Right lobe of liver (tissue), 4 donors: Measurements from ENCODE around the gene ANKK1.

Experiments used
- POLR2A ChIP-seq: fragments of 450-650 bp; IDR thresholded peaks from one replicate; pipeline ENCODE4 v1.6.1; 2017; ENCODE audit warnings: antibody characterized with exemption, mild to moderate bottlenecking
- TF ChIP-seq, protein P1 (sequence below), 4 donors: fragments of 200-600 bp in 3 of 4; fragments of 450-650 bp in 1 of 4; IDR thresholded peaks; one replicate each; pipeline versions ENCODE4 v1.5.1 to v1.8.0; 2016 to 2022; ENCODE audit warnings: antibody characterized with exemption in 4 of 4, mild to moderate bottlenecking in 2 of 4
- donor health status: DM: no; HTN: no; CAD: no.
- donor health status: DM: no; HTN: no; CAD: no.
- donor health status: DM: no; HTN: yes; CAD: no.

DNA sequence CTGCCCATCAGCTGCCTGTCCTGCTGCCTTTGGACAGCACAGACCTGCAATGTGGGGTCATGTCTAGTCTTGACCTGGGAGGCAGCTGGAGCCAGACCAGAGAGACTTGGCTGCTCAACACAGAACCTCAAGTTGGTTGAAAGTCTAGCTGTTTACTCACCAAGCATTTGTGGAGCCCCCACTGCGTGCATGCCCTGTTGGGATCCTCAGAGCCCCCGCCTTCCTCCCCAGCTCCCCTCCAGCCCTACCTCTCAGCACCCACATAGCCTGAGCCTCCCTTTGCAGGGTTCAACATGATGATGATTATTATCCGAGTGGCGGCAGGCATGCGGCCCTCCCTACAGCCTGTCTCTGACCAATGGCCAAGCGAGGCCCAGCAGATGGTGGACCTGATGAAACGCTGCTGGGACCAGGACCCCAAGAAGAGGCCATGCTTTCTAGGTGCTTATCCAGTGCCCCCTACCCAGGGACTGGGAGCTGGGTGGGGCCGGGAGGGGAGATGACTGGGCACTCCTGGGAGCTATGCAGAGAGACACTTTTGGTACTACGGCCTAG is 8.3 kb downstream of the ANKK1 start:
- TF ChIP-seq, protein P1, sequence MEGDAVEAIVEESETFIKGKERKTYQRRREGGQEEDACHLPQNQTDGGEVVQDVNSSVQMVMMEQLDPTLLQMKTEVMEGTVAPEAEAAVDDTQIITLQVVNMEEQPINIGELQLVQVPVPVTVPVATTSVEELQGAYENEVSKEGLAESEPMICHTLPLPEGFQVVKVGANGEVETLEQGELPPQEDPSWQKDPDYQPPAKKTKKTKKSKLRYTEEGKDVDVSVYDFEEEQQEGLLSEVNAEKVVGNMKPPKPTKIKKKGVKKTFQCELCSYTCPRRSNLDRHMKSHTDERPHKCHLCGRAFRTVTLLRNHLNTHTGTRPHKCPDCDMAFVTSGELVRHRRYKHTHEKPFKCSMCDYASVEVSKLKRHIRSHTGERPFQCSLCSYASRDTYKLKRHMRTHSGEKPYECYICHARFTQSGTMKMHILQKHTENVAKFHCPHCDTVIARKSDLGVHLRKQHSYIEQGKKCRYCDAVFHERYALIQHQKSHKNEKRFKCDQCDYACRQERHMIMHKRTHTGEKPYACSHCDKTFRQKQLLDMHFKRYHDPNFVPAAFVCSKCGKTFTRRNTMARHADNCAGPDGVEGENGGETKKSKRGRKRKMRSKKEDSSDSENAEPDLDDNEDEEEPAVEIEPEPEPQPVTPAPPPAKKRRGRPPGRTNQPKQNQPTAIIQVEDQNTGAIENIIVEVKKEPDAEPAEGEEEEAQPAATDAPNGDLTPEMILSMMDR (IDR thresholded peaks at IDR 0.05) = no peak
- no peak for TF ChIP-seq POLR2A
